HG02610 (cell line): ENCODE data around the gene RAB40A.

Experiments used
- ATAC-seq: cut with Tn5 transposase; IDR thresholded peaks from one replicate; pipeline ENCODE4 v1.9.1; 2021; ENCODE audit warnings: mild to moderate bottlenecking, moderate library complexity; ENCODE audit not compliant: unreplicated experiment

RAB40A gene, protein sequence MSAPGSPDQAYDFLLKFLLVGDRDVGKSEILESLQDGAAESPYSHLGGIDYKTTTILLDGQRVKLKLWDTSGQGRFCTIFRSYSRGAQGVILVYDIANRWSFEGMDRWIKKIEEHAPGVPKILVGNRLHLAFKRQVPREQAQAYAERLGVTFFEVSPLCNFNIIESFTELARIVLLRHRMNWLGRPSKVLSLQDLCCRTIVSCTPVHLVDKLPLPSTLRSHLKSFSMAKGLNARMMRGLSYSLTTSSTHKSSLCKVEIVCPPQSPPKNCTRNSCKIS

DNA sequence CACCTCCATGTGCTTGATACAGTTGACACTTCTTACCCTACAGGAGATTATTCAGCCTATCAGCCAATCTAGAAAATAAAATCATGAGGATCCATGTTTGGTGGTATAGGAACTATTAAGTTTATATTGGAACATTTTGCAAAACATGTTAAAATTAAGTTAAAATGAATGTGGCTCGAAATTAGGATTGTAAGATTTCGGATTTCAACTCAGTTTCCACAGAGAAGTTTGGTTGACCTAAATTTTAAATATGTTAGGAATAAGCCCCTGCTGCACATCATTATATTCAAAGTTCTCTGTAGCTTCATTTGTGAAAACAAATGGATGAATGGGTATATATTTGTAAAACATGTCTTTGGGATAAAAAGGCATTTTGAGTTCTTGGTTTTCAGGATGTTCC, at the start of gene RAB40A:
Gene RAB40A (minus strand): TSS at position 101 of the 400 bp plus-strand sequence. CDS start 18,733 bp downstream, outside the sequence.
- ATAC-seq: no peak

DNA sequence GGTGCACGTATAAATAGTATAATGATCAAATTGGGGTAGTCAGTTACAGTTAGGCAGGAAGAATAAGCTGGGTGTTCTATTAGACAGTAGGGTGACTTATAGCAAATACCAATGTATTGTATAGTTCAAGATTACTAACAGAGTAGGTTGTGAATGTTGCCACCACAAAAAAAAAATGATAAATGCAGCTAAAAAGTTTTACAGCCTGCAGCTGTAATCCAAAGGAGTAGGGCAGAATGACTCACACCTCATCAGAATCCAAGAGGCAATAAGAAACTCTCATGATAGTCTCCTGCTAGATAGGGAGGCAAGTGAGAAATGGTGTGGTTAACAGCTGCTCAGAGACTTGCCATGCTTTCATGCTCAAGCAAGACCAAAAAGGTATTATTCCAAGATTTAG, 46.5 kb upstream of the RAB40A start:
- ATAC-seq: no peak

DNA sequence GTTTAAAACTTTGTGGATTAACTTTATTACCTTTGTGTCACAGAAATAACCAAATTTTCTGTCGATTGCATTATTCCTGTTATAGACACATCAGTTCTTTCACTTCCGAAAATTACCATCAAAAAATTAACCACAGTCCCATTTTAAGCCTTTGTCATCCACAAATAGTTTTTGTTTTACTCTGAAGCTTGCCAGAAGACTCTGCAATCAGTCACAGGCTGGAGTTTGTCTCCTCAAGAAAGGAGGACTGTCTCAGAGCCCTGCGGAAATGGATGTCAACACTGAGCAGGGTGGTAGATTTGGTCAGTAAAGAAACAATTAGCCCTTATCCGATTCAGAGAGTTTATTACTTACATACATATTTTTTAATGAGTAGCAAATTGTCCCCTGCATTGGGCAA, 45.9 kb upstream of the RAB40A start:
- ATAC-seq: peak; percentile 72

DNA sequence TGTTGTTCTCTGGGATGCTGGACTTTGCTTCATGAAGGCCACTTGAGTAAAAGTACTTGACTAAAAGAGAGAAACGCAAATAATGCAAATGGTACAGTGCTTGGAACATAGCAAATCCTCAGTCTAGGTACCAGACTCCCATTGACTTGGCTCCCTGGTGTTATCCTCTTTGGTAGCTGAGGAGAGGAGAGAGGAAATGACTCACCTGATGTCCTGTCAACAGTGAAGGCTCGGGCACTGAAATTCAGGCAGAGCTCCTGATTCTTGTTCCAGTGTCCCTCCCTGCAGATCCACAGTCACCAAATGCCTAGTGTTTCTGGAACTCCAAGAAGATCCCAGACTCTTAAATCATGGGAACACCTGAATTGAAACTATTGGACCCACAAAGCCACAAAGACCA, 43.5 kb upstream of the RAB40A start:
- no peak for ATAC-seq

DNA sequence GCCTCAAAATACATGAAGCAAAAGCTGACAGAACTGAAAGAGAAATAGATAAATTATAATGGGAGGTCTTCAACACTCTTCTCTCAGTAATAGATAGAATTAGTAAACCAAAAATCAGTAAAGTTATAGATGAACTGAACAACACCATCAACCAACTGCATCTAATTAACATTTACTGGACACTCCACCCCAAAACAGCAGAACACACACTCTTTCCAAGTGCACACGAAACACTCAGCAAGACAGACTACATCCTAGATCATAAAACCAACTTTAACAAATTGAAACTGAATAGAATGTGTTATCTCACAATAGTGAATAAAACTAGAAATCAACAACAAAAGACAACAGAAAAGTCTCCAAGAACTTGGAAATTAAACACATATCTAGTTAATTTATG, 41.0 kb upstream of the RAB40A start:
- no peak for ATAC-seq

DNA sequence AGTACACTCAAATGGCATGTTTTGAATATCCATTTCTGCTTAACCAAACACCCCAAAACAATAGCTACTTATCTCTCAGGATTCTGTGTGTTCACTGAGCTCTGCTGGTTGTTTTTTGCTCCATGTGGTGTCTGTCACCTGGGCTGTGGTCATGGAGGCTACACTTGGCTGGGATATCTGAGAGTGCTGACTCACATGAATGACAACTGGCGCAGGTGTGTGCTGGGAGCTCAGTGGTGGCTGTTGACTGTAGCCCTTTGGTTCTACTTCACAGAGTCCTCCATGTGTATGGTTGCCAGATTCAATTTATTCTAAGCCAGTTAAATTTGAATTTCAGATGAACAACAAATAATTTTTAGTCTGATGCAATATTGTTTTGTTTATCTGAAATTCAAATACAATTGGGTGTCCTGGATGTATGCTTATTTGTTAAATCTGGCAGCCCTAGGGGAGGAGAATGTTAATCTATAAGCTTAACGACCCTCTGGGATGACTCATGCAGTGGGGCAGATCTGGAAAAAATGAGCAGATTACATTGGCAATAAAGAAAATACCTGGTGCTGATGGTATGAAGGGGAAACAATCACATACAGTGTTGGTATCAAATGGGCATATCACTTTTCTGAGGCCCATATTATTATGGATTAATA, 37.8 kb upstream of the RAB40A start:
- no peak for ATAC-seq

DNA sequence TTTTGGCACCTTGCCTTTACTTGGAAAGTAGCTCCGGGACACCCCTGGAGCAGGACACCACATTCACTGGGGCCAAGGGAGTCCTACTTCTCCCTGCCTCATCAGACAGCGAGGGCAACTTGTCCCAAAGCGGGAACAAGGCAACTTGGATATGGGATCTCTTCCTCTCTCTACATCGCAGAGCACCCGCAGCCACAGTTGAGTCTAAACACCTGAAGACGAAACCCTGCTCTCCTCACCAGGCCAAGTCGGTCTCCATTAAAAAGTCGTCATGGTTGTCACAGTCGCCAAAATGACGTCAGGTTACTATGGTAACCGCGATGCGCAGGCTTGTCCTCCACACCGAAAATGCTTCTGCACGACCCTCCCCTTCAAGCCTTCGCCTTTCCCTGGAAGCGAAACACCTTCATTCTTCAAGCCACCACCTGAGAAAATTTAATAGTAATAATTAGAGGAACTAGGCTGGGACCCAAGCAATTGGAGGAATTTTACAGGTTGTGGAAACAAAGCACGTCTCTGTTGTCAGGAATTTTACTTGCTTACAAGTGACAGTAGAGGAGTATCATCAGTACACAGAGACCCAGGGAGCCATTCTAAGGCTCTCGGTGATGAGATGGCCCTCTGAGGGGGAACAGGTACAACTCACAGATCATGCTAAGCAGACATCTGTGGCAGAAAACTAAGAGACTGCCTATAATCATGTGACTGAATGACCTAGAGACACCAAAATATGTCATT, 35.6 kb upstream of the RAB40A start:
- ATAC-seq: peak; percentile 97

DNA sequence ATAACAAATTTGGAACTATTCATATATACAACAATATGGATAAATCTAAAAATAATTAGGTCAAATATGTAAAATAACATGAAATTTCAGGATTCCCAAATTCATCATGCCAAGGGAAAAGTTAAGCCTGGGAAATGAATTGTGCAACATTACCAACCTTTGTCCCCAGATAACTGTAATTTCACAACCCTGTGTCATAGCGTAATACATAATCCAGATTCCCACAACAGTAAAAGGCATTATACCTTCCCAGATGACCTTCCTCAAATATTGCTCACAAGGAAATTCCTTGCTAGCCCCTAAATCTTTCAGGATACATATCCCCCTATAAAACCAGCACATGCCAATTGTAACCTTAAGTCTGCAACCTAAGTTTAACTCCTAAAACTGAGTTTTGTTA, 32.9 kb upstream of the RAB40A start:
- ATAC-seq: no peak

DNA sequence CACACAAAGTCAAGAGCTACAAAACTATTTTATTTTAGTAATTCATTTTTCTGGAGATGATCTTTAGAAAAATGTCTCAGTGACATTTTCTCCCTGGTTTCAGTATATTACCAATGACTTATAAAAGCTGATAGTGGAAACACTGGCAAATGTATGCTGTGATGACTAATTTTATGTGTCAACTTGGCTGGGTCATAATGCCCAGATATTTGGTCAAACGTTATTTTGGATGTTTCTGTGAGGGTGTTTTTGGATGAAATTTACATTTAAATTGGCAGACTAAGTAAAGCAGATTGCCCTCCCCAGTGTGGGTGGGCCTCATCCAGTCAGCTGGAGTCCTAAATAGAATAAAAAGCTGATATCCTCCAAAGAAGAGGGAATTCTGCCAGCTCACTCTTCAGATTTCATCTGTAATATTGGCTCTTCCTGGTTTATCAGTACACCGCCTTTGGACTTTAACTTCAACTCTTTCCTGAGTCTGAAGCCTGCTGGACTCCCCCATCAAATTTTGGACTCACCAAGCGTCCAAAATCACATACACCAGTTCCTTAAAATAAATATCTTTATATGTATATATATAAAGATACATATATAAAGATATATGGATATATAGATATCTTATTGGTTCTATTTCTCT, 31.2 kb upstream of the RAB40A start:
- ATAC-seq: no peak

DNA sequence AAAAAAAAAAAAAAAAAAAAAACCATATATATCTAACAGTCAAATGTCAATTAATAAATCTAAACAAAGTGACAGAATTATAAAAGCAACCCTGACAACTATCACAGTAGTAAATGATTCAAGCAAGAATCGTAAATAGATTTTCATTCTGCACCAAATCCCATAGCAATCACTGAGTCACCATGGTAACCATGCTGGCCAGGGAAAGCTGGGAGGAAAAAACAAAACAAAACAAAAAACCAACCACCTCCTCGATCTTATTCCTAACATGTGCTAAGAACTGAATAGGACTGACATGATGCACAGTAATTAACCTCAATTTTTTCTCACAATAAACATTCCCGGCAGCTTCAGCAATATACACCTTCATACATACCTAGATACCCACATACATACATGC, 30.6 kb upstream of the RAB40A start:
- ATAC-seq: no peak

DNA sequence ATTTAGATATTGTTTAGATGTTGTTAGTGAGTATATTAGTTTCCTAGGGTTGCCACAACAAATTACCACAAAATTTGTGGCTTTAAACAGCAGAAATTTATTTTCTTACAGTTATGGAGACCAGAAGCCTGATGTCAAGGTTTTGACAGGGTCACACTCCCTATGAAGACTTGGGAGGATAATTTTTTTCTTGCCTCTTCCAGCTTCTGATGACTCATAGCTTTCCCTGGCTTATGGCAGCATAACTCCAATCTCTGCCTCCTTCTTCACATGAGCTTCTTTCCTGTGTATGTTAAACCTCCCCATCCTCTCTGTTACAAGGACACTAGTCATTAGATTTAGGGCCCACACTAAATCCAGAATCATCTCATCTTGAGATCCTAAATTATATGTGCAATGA, 20.9 kb upstream of the RAB40A start:
- no peak for ATAC-seq

DNA sequence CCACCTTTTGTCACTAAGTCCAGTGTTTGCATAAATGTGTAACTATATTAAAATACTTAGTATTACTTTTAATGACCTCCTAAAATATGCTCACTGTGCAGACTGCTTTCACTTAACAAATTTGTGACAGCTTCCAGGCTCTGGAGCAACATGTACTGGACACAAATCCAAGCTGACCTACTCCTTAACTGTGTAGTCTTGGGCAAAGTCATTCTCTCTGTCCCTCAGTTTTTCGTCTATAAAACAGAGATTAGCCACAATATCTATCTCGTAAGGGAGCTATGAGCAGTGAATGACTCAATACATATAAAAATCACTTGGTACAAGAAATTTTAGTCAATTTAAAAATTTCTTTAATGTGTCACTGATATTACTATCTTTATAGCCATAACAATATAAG, 20.4 kb upstream of the RAB40A start:
- ATAC-seq: no peak

DNA sequence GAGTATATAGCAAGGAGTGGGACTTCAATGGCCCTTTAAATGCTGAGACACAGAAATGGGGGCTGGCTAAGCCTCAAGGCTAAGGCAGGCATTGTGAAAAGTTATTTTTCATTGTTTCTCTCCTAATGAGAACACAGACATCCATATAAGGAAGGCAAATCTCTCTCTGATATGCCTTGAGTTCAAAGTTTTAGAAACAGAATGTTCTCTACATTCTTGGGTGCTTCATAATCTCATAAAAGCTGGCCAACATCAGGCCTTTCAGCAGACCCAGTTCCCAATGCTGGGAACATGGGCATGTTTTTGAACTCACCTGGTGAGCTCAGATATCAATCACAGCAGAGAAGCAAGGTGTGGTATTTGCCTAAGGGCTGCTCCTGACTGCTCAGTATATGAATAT, 19.4 kb upstream of the RAB40A start:
- no peak for ATAC-seq

DNA sequence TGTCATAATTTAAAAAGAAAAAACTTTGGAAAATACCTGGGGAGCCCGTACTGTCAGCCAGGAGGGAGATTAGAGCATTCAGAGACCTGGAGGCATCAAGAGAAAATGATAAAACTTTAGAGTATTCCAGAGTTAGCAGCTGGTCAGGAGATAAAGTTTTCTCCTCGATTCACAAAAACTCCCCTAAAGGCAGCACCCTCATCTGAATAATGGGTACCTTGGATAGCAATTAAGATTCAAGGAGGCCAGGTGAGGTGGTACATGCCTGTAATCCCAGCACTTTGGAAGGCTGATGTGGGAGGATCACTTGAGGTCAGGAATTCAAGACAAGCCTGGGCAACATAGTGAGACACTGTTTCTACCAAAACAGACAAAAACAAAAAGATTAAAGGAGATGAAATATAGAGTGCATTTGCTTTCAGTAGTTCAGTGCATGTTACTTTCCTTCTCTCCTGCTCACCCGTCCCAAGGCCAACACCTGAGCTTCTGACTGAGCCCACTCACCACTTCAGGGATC, 18.6 kb upstream of the RAB40A start:
- no peak for ATAC-seq

DNA sequence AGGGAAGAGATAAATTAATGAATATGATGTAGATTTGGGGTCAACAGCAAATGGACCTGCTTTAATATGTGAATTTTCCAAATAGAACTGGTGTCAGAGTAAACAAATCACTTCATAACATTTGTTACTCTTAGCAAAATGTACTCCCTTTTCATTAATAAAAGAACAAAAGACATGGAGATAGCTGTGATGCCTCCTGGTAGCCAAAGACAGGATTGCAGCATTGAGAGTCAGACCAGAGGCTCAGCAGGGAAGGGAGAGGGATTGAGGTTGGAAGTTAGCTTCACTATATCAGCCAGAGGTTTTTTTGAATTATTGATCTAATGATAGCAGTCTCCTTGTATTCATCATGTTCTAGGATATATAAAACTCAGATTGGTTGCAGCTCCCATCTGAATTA, 17.4 kb upstream of the RAB40A start:
- ATAC-seq: no peak

DNA sequence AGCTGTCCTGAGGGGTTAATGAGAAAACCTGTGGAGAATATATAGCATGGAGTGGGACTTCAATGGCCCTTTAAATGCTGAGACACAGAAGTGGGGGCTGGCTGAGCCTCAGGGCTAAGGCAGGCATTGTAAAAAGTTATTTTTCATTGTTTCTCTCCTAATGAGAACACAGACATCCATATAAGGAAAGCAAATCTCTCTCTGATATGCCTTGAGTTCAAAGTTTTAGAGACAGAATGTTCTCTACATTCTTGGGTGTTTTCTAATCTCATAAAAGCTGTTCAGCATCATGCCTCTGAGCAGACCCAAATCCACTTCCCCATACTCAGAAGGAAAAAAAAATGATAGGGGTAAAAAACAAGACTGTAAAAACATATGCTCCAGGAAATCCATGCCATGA, 16.8 kb upstream of the RAB40A start:
- ATAC-seq: no peak

DNA sequence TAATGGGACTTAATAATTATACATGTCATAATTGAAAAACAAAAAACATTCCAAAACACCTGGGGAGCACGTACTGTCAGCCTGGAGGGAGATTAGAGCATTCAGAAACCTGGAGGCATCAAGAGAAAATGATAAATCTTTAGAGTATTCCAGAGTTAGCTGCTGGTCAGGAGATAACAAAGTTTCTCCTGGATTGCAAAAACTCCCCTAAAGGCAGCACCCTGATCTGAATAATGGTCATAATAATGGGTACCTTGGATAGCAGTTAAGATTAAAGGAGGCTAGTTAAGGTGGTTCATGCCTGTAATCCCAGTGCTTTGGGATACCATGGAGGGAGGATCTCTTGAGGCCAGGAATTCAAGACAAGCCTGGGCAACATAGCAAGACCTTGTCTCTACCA, 15.9 kb upstream of the RAB40A start:
- ATAC-seq: no peak

DNA sequence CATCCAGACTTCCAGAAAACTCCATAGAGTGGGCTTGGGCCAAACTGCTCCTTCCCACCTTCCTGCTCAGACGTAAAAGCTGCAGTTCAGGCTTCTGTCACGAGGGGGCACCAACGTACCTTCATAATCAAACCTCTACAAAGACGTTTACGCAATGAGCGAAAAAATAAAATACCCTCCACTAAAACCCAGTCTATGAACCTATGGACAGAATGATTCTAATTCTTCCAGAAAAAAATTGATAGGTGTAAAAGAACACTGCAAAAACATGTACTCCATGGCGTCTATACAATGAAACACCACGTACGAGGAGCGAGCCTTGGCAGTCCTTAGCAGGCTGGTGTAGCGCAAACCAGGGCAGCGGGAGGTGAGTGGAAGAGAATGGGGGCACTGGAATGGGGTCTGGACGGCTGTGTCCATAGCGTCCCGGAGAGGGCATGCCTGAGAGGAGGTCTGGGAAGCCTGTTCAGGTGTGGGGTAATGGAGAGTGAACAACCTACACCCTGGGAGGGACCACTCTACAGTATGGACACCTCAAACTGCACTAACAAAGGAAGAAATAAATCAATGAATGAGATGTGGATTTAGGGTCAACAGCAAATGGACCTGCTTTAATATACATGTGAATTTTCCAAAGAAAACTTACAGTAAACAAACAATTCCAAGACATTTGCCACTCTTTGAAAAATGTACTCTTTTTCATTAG, 14.4 kb upstream of the RAB40A start:
- peak; percentile 71 for ATAC-seq

DNA sequence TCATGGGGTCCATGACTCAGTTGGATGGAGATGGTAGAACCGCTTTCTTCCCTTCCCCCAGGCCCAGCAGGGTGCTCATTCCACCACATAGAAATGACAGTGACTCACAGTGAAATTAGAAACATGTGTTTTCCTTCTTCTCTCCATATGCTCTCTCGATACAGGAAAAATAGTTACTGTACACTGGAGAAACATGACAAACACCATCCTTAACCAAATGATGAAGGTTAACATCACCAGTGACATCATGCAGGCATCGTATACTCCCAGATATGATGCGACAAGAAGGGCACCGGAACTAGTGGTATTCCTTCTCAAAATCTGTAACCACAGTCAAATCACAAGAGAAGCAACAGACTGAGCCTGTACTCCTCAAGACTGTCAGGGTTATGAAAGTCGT, 11.7 kb upstream of the RAB40A start:
- no peak for ATAC-seq

DNA sequence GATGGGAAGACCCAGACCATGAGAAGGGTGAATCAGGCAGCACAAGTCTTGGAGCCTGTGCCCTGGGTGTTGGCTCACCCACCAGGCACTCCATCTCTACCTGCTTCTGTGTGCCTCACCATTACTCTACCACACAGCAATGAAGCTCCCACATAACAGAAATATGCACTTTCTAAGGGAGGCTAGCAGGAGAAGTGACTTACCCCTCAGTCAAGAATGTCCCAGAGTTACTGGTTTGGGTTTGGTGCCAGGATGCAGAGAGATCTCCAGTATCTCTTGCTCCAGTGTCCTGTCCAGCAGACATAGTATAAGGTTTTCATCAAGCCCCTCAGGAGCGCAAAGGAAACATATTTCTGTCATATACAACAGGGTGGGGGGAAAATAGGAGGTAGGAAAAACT, 11.3 kb upstream of the RAB40A start:
- no peak for ATAC-seq

DNA sequence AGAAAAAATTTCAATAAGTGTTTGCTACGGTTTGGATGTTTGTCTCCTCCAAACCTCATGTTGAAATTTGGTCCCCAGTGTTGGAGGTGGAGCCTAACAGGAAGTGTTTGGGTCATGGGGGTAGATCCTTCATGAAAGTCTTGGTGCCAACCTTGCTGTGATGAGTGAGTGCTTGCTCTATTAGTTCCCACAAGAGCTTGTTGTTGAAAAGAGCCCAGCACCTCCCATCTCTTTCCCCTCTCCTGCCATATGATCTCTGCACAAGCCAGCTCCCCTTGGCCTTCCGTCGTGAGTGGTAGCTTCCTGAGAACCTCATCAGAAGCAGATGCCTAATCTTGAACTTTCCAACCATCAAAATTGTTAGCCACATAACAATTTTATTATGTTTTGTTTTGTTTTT, 10.3 kb upstream of the RAB40A start:
- ATAC-seq: no peak
